Lower leg skin (tissue), 4 donors: ENCODE measurements around the gene KLF14. TPM values are rescaled to one million over a fixed set of nuclear protein-coding genes. Genes with fewer than 3 reads are reported as not detected.
A peak's percentile ranks its signal among the peaks of the same experiment; 100 is the strongest.

Experiments used
- DNase-seq, 2 donors: peaks; one replicate each; pipeline ENCODE4 v3.0.0-alpha.2; 2019; ENCODE audit warnings: low spot score in 2 of 2
- H3K4me3 ChIP-seq: fragments of 200-600 bp; sonication (generic); 2 replicates; pipeline ENCODE4 v1.5.1; 2017; ENCODE audit warnings: mild to moderate bottlenecking, low read depth; ENCODE audit not compliant: poor library complexity, severe bottlenecking
- CTCF ChIP-seq, 3 donors: fragments of 450-650 bp; IDR thresholded peaks; one replicate each; pipeline ENCODE4 v1.5.1; 2016; ENCODE audit warnings: antibody characterized with exemption in 3 of 3, mild to moderate bottlenecking in 3 of 3, moderate library complexity in 2 of 3
- POLR2A ChIP-seq, 2 donors: fragments of 450-650 bp; IDR thresholded peaks; one replicate each; pipeline ENCODE4 v1.6.1; 2016 to 2017; ENCODE audit warnings: antibody characterized with exemption in 2 of 2, mild to moderate bottlenecking in 1 of 2, moderate library complexity in 1 of 2
- WGBS, 2 donors: methylation state at CpG; one replicate each; pipeline ENCODE4 v1.1.5; 2018; 5-methylcytosine and 5-hydroxymethylcytosine counted together
- intact Hi-C: fragments of 100-400 bp; cut with DNase I; formaldehyde crosslinking; loops from one replicate; pipeline ENCODE4 v1.15.0; 2023; ENCODE audit warnings: low total_unique reads
- total RNA-seq, 4 donors: library from RNA; depleted of rRNA; stranded (reverse); fragments of >200 nt; gene quantifications; one replicate each; pipeline ENCODE4 v1.1.0, GENCODE V29; 2016

The KLF14 gene
- total RNA-seq, 4 donors from 2014 or later, result 0.07 to 0.16 TPM; not detected in 2

- H3K4me3 ChIP-seq, result peak overlapping the region; percentile 22
- peak in 1 of 2 donors; percentile 87 for DNase-seq
- WGBS, 2 donors, result 17 to 21% methylated on average over 55 to 68 of the region's 100 CpGs
These were observed 752 bp downstream of the KLF14 start for GRCh38 chr7:130732980-130733930.

GRCh38 chr7:130723784-130724183, 10.2 kb downstream of the KLF14 start:
- intact Hi-C loops, result no loop called here
- DNase-seq, result no peak
- 81% methylated on average over 4 of the region's 4 CpGs for WGBS, 2 donors
- H3K4me3 ChIP-seq, result no peak overlapping the region
- TF ChIP-seq CTCF (IDR thresholded peaks at IDR 0.05), result no peak
- TF ChIP-seq POLR2A (IDR thresholded peaks at IDR 0.05), result no peak

More at GRCh38 chr7:130732980-130733930, 752 bp downstream of the KLF14 start:
- intact Hi-C loops, result no loop called here
- TF ChIP-seq POLR2A (IDR thresholded peaks at IDR 0.05) (no peak), CTCF (IDR thresholded peaks at IDR 0.05) (no peak)

- TF ChIP-seq POLR2A (IDR thresholded peaks at IDR 0.05) (no peak), CTCF (IDR thresholded peaks at IDR 0.05) (no peak)
- H3K4me3 ChIP-seq, result no peak overlapping the region
- DNase-seq, result peak in 1 of 2 donors; percentile 55
- intact Hi-C loops, result no loop called here
- WGBS, 2 donors, result 39 to 46% methylated on average over 5 of the region's 5 CpGs
These were observed 12.3 kb downstream of the KLF14 start for GRCh38 chr7:130721486-130722277.

GRCh38 chr7:130719541-130719940, 14.5 kb downstream of the KLF14 start:
- 68 to 80% methylated on average over 2 of the region's 2 CpGs for WGBS, 2 donors
- H3K4me3 ChIP-seq, result no peak overlapping the region
- intact Hi-C loops, result no loop called here
- no peak for DNase-seq
- no peak for TF ChIP-seq POLR2A (IDR thresholded peaks at IDR 0.05)
- no peak for TF ChIP-seq CTCF (IDR thresholded peaks at IDR 0.05)

GRCh38 chr7:130712416-130712815, 21.6 kb downstream of the KLF14 start:
- no peak for DNase-seq
- TF ChIP-seq CTCF (IDR thresholded peaks at IDR 0.05) (no peak), POLR2A (IDR thresholded peaks at IDR 0.05) (no peak)
- 28 to 33% methylated on average over 3 of the region's 3 CpGs for WGBS, 2 donors

More at GRCh38 chr7:130712416-130712815, 21.6 kb downstream of the KLF14 start:
- intact Hi-C loops, result no loop called here
- H3K4me3 ChIP-seq, result no peak overlapping the region
